NOMO-1 treated with DMSO at 0.1 percent for 48 hours (cell line): ENCODE data around the gene ZDHHC11.
A peak's percentile ranks its signal among the peaks of the same experiment; 100 is the strongest.

Source experiments
- DNase-seq: peaks from one replicate; lab custom pipeline; 2025; ENCODE audit not compliant: unreplicated experiment; lab: John Stamatoyannopoulos, UW

The ZDHHC11 gene, protein sequence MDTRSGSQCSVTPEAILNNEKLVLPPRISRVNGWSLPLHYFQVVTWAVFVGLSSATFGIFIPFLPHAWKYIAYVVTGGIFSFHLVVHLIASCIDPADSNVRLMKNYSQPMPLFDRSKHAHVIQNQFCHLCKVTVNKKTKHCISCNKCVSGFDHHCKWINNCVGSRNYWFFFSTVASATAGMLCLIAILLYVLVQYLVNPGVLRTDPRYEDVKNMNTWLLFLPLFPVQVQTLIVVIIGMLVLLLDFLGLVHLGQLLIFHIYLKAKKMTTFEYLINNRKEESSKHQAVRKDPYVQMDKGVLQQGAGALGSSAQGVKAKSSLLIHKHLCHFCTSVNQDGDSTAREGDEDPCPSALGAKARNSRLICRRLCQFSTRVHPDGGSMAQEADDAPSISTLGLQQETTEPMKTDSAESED

DNA sequence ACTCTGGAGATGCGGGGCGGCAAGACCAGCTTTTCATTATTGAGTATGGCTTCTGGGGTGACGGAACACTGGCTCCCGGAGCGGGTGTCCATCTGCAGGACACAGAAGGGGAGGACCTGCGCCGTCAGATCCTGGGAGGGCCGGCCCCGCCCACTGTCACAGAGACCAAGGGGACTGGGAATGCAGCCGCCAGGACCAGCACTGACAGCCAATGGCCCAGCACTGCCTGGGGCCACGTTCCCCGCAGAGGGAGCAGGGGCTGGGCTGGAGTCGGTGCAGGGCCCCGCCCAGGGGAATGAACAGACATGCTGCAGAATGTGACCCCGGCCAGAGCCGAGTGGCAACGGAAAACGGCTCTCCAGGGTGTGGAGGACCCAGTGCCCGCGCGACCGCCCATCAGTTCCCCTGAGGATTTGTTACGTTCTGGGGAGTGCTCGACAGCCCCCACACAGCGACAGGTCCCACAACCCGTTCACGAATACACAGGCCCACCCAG is at the start of gene ZDHHC11:
Gene ZDHHC11 (minus strand): TSS at position 476 of the 496 bp plus-strand sequence. CDS start 384 bp downstream, at position 92.
- no peak for DNase-seq

DNA sequence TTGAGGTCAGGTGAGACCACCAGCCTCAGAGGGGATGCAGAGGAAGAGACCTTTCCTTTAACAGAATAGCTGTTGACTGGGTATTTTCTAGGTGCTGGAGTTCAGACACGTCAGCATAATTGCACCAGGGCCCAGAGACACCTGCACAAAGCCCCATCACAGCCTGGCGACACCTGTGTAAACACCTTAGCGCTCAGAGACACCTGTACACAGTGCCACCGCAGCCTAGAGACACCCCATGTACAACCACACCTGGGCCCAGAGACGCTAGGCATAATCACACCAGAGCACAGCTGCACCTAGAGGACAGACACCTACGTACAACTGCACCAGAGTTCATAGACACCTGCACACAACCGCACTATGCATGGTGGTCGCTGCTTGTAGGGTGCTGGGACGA is 42.9 kb upstream of the ZDHHC11 start:
- DNase-seq = no peak

GRCh38 chr5:893137-893506 is 42.3 kb upstream of the ZDHHC11 start:
- DNase-seq = no peak

DNA sequence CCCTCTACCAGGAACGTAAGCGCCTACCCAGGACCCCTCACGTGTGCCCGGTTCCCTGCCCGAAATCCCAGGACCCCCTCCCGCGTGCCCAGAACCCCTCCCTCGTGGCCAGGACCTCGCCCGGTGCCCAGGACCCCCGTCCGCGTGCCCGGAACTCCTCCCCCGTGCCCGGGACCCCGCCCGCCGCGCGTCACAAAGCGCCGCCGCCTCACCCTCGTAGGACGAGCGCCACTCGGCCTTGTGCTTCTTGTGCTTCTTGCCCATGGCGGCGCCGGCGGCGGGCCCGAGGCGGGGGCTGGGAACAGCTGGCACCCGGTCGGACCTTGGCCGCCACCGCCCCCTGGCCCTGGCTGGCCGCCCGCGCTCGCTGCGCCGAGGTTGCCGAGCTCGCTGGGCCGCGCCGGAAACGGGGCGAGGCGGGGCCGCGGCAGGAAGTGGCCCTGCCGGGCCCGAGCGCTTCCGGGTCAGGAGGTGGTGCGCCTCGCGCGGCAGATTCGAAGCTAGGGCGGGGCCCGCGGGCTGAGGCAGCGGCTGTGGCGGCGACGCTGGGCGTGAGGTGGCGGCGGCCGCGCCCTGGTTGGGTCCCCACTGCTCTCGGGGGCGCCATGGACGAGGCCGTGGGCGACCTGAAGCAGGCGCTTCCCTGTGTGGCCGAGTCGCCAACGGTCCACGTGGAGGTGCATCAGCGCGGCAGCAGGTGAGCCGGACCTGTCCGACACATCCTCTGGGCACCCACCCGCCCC is 41.8 kb upstream of the ZDHHC11 start, which contains the start of the genes BRD9 and TRIP13:
Gene BRD9 (minus strand): TSS at position 408 of the 743 bp plus-strand sequence. CDS start 144 bp downstream, at position 264.
Gene TRIP13 (plus strand): TSS at position 491 of the 743 bp plus-strand sequence. CDS start 115 bp downstream, at position 606.
- DNase-seq = peak; percentile 94

- peak; percentile 65 for DNase-seq
Observed at GRCh38 chr5:891837-892393, 41.1 kb upstream of the ZDHHC11 start.

GRCh38 chr5:891117-891836 is 40.5 kb upstream of the ZDHHC11 start:
- peak; percentile 59 for DNase-seq

GRCh38 chr5:889075-889710 is 38.4 kb upstream of the ZDHHC11 start:
- no peak for DNase-seq

DNA sequence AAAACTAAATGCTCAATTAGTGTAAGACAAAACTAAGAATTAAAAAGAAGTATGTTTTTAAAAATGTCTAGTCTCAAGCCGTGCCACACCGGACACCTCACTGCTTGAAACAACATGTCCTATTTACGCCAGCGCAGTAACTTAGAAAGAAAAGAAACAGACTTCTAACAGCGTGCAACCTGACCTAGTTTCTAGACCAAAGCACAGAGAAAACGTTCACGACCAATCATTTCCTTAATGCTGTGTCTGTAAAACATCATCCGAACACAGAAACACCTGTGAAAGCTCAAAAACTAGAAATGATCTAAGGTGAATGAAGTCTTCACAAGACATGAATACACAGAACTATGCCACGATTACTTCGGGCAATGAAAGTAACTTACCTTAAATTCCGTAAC is 37.9 kb upstream of the ZDHHC11 start:
- no peak for DNase-seq

DNA sequence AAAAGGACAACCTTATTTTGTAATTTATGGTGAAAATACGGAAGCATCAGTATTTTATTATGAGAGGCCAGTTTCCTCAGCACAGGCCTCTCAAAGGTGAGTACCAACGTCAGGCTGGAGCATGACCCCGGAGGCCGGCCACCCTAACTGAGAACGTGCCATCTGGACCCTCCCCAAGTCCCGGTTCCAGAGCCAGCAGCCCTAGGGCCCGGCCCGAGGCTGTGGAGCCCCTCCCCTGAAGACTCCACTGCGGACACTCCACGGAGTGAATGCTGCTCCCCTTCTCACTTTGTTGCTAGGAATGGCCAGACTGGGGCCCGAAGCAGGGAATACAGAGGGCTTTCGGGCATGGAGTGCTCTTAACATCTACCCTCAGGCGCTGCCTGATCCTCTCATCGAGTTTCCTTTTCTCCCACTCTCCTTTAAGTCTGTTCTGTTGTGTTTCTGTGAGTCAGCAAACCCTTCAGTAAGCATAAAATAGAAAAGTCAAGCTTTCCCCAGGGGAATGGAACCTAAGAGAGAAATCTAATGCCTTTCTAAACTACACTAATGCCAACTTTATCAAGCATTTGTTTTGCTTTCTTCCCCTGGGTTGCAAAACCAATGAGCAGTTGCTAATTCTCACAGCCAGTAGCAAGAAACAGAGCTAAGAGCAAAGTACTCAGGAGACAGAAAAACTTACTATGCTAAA is 37.3 kb upstream of the ZDHHC11 start:
- DNase-seq = no peak

- no peak for DNase-seq
Observed at GRCh38 chr5:886716-887325, 36.0 kb upstream of the ZDHHC11 start.

GRCh38 chr5:886036-886435 is 35.2 kb upstream of the ZDHHC11 start:
- no peak for DNase-seq

DNA sequence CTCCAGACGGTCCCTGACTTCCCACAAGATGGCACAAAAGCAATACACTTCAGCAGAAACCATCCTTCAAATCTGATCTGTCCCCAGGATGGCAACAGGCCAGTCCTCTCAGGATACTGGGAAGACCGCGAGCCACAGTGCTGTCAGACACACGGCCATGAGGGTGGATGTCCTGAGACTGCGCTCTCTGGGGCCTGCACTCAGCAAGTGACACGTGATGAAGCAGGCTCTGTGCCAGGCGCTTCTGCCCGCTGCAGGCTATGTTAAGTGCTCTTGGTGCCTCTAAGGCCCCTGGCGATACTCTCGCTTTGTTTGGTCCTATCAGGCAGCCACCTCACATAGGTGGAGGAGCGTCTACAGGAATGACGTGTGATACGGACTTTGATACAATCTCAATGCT is 34.7 kb upstream of the ZDHHC11 start:
- no peak for DNase-seq

DNA sequence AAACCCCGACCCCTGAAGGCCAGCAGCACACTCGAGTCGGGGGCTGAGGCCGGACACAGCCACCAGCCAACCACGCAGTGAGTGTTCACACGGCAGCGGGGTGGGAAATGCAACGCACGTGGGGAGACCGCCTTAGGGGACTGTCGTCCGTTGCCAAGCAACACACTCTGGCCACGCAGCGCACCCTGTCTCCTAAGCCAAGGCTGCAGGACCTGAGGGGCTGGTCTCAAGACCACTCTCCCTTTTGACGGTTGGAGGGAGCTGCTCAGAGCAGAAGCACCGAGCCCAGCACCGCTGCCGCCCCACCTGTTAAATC is 34.3 kb upstream of the ZDHHC11 start:
- DNase-seq = no peak

DNA sequence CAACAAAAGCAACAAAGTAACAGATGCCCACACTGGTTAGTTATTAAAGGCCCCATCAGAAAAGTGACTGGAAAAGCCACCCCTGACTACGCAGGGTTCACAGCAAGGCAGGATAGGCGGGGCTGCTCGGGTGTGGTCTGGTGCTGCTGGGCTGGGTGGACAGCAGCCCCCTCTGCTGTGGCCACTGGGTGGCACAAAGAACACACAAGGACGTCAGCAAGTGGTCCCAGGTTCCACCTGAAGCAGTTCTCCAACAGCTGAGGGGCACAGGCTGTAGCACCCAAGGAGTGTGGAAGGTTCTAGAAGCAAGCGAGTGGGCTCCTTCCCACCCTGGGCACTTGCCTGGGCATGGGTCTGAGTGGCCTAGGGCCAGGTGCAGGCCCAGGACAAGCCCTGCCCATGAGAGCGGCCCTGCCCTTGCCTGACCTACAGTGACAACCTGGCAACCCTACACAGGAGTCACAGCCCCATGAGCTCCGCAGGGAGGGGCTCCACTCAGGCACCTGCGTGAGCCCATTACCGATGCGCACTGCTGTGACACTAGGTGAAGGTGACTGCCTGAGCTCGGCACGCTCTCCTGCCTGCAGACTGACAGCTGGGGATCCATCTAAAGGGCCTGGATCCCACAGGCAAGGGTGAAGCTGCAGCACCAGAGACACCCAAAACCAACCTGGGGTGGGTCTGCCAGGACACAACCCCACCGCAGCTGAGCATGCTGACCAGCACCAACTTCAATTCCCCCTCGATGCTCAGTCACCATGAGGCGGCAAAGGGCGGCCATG is 33.8 kb upstream of the ZDHHC11 start:
- DNase-seq = no peak

GRCh38 chr5:883475-884181 is 32.8 kb upstream of the ZDHHC11 start:
- no peak for DNase-seq

DNA sequence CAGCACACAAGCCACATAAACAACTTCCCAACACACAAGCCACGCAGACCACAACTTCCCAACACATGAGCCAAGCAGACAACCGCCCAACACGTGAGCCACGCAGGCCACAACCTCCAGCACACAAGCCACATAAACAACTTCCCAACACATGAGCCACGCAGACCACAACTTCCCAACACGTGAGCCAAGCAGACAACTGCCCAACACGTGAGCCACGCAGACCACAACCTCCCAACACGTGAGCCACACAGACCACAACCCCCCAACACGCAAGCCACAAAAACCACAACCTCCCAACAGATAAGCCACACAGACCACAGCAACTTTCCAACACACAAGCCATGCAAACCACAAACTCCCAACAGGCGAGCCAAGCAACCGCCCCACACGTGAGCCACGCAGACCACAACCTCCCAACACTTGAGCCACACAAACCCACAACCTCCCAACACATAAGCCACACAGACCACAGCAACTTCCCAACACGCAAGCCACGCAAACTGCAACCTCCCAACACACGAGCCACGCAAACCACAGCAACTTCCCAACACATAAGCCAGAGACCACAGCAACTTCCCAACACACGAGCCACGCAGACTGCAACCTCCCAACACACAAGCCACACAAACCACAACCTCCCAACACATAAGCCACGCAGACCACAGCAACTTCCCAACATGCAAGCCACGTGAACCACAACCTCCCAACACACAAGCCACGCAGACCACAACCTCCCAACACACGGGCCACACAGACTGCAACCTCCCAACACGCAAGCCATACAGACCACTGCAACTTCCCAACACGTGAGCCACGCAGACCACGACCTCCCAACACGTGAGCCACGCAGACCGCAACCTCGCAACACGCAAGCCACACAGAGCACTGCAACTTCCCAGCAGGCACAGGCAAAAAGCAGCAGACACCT is 31.7 kb upstream of the ZDHHC11 start:
- DNase-seq = no peak

GRCh38 chr5:881551-881935 is 30.8 kb upstream of the ZDHHC11 start:
- DNase-seq = no peak
